Measurements from ENCODE around the gene NPAS4. TPM values are rescaled to one million over a fixed set of nuclear protein-coding genes. Genes with fewer than 3 reads are reported as not detected.

The NPAS4 gene
- total and polyA plus RNA-seq, 9 of the 15 experiments (the other 6 are each of a cell fraction or from before 2014, with no cell fraction given): not detected

DNA sequence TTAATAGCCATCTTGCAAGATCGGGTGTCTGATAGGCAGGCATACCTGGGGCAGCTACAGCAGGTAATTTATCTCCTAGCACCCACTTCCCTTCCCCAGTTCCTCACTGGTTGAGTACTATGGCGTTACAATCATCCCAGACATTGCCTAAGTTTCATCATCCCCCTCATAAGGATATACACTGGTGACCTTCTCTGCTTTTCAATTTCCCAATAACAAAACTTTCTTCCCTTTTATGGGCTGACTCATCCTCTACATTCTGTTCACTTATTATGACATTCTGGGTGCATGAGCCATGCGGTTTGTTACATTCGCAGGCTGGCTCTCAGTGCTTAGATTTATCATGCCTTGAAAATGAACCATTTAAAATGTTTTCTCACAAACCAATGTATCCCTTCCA lies 22.8 kb downstream of the NPAS4 start:
- H3K36me3 ChIP-seq (ENCODE audit: control insufficient read depth, insufficient read depth, low read length): no peaks in the 10 kb centered on the region
- ATAC-seq (no peak), FAIRE-seq (no peak), DNase-seq (ENCODE audit: extremely low read depth in 1 of 4, low spot score in 3 of 4) (no peak)
- no peak overlapping the region for H2AFZ ChIP-seq (ENCODE audit: low read depth, low read length)
- no peaks in the 10 kb centered on the region for H3K9me3 ChIP-seq (replicated peaks; ENCODE audit: control insufficient read depth, insufficient read depth, low read depth, low read length)
- in situ Hi-C loops (cut with MboI): no loop called here
- WGBS (ENCODE audit: insufficient coverage, low coverage, missing lambda C conversion rate): 1% methylated on average over 4 of the region's 4 CpGs
- H3K9ac ChIP-seq (ENCODE audit: insufficient read depth in 1 of 2, low read depth in 2 of 2, low read length in 2 of 2): no peak overlapping the region
- H3K4me3 ChIP-seq: no peak overlapping the region
- H3K4me1 ChIP-seq (replicated peaks in 1 of 2; ENCODE audit: control insufficient read depth in 2 of 2, insufficient read depth in 2 of 2, low read length in 2 of 2): peaks cover 0 to 8% of the 10 kb centered on the region in 2 experiments; a peak in 2 of 5 replicates
- no peaks in the 10 kb centered on the region for H3K79me2 ChIP-seq (ENCODE audit: control insufficient read depth, insufficient read depth, low read length)
- BruUV-seq (replicated peaks): no TSS peak
- CTCF ChIA-PET (ENCODE audit: low intra/inter-chr PET ratio): no interaction called here
- H4K20me1 ChIP-seq (replicated peaks; ENCODE audit: control insufficient read depth, insufficient read depth, low read length): no peaks in the 10 kb centered on the region
- H3K27ac ChIP-seq (ENCODE audit: extremely low read depth, low read depth, low read length): no peak overlapping the region
- peaks cover 6 to 16% of the 10 kb centered on the region in 2 experiments; a peak in 3 of 5 replicates for H3K27me3 ChIP-seq (ENCODE audit: control insufficient read depth in 2 of 2, insufficient read depth in 2 of 2, low read length in 2 of 2)
- POLR2A ChIA-PET: no interaction called here
- no peak overlapping the region for H3K4me2 ChIP-seq (ENCODE audit: insufficient read depth, low read length)
- intact Hi-C loops (cut with micrococcal nuclease): no loop called here
- no peaks in the 10 kb centered on the region for H3K9me1 ChIP-seq (ENCODE audit: control insufficient read depth, insufficient read depth, low read length)
- TF ChIP-seq TSC22D4 (tag; IDR thresholded peaks at IDR 0.05): no peak
- TF ChIP-seq KDM4B (IDR thresholded peaks at IDR 0.05; ENCODE audit: borderline replicate concordance in 2 of 2, low read depth in 1 of 2): no peak
- TF ChIP-seq POLR2AphosphoS5 (IDR thresholded peaks at IDR 0.05; ENCODE audit: control insufficient read depth, insufficient read depth, low read depth, low read length): no peak
- TF ChIP-seq GABPB1 (CRISPR knock-in tag; IDR thresholded peaks at IDR 0.05): no peak
- no peak for TF ChIP-seq PYGO2 (tag; IDR thresholded peaks at IDR 0.05)
- peak; percentile 72 for TF ChIP-seq ATF3 (IDR thresholded peaks at IDR 0.05)
- TF ChIP-seq ATF3 (CRISPR knock-in tag; conservative IDR thresholded peaks at IDR 0.05): no peak; the same call in 1 of the 2 replicates
- no peak for TF ChIP-seq TFAP4 (CRISPR knock-in tag; IDR thresholded peaks at IDR 0.05; ENCODE audit: borderline replicate concordance)
- no peak for TF ChIP-seq ZC3H11A (IDR thresholded peaks at IDR 0.05; ENCODE audit: low read depth, low read length)
- TF ChIP-seq CSDE1 (IDR thresholded peaks at IDR 0.05): no peak
- 0 out of 2 replicates have a peak, but pooled peaks have one; percentile 24 for TF ChIP-seq FOSL1 (tag; conservative IDR thresholded peaks at IDR 0.05)
- peak; percentile 50; the same call in 1 of the 2 replicates for TF ChIP-seq ZEB2 (IDR thresholded peaks at IDR 0.05)
- no peak for TF ChIP-seq POU5F1 (IDR thresholded peaks at IDR 0.05; ENCODE audit: borderline replicate concordance, low read depth, low read length, partially characterized antibody)
- TF ChIP-seq CEBPG (CRISPR knock-in tag; IDR thresholded peaks at IDR 0.05): peak; percentile 64
- peak in 1 of 2 experiments; percentile 95; a peak in 2 of 4 replicates for TF ChIP-seq CEBPG (tag; conservative IDR thresholded peaks at IDR 0.05 in 1 of 2, IDR thresholded peaks at IDR 0.05 in 1 of 2)
- 0 out of 2 replicates have a peak, but pooled peaks have one; percentile 25 for TF ChIP-seq CTBP1 (IDR thresholded peaks at IDR 0.05; ENCODE audit: borderline replicate concordance)
- TF ChIP-seq CEBPB (tag; IDR thresholded peaks at IDR 0.05): peak; percentile 72
- TF ChIP-seq CREBBP (IDR thresholded peaks at IDR 0.05; ENCODE audit: low read depth, low read length): no peak
- TF ChIP-seq STAT5A (IDR thresholded peaks at IDR 0.05; ENCODE audit: borderline replicate concordance, low read length): no peak
- TF ChIP-seq CBFA2T2 (conservative IDR thresholded peaks at IDR 0.05): no peak
- no peak for TF ChIP-seq ETS2 (tag; IDR thresholded peaks at IDR 0.05; ENCODE audit: borderline replicate concordance, poor library complexity, severe bottlenecking)
- no peak for TF ChIP-seq ZBTB8A (IDR thresholded peaks at IDR 0.05; ENCODE audit: partially characterized antibody)
- TF ChIP-seq RBM14 (IDR thresholded peaks at IDR 0.05; ENCODE audit: borderline replicate concordance, insufficient read depth, low read depth, low read length): no peak
- no peak for TF ChIP-seq KHSRP (IDR thresholded peaks at IDR 0.05)
- no peak for TF ChIP-seq BRD4 (IDR thresholded peaks at IDR 0.05)
